Activated CD4-positive, CD25-positive, alpha-beta regulatory T cell treated with anti-CD3 and anti-CD28 coated beads, Interleukin-2, amount 50 U/mL, for 72 hours (primary cell): Measurements from ENCODE around the gene SLC39A13.
A peak's percentile ranks its signal among the peaks of the same experiment; 100 is the strongest.

Experiments used
- DNase-seq: peaks from one replicate; pipeline ENCODE4 v3.0.0; 2021

Gene SLC39A13

GRCh38 chr11:47406896-47407745 is 1.3 kb upstream of the SLC39A13 start:
- no peak for DNase-seq

GRCh38 chr11:47408598-47409439 is 429 bp downstream of the SLC39A13 start:
- DNase-seq = no peak

- DNase-seq = no peak
These were observed 1.3 kb downstream of the SLC39A13 start for GRCh38 chr11:47409440-47410369.

DNA sequence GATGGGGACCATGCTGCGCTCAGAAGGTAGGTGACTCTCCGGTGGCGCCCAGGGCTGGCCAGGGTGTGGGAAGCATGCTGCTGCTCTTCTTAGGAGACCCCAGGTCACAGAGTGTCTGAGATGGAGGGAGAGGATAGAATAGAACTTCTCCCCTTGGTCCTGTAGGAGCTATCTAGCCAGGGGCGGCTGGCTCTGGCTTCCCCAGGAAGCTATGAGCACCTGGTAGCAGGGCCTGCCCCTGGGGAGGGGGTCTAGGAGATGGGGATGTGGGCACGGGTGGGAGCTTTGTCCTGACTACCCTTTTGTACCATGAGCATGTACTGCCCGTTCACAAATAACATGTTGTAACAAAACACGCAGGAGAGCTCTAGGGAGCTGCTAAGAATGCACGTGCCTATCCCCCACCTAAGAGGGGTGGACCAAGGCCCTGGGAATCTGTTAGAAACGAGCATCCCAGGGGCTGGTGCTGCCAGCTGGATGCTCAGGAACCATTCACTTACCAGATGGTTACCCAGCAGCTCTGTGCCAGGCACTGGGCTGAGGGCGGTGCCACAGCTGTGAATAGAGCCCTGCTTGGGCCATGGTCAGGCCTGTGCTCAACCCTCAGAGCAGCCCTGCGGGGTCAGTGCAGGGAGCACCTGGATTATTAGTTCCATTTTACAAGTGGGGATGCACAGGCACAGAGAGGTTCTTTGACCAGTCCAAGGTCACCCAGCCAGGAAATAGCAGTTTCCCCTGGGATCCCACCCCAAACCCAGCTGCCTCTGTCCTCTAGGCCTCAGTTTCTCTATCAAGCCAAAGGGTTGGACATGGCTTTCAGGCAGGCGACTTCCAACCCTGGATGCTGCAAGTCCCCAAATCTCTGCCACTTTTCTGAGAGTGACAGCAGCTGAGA is 2.2 kb downstream of the SLC39A13 start:
- DNase-seq = no peak

DNA sequence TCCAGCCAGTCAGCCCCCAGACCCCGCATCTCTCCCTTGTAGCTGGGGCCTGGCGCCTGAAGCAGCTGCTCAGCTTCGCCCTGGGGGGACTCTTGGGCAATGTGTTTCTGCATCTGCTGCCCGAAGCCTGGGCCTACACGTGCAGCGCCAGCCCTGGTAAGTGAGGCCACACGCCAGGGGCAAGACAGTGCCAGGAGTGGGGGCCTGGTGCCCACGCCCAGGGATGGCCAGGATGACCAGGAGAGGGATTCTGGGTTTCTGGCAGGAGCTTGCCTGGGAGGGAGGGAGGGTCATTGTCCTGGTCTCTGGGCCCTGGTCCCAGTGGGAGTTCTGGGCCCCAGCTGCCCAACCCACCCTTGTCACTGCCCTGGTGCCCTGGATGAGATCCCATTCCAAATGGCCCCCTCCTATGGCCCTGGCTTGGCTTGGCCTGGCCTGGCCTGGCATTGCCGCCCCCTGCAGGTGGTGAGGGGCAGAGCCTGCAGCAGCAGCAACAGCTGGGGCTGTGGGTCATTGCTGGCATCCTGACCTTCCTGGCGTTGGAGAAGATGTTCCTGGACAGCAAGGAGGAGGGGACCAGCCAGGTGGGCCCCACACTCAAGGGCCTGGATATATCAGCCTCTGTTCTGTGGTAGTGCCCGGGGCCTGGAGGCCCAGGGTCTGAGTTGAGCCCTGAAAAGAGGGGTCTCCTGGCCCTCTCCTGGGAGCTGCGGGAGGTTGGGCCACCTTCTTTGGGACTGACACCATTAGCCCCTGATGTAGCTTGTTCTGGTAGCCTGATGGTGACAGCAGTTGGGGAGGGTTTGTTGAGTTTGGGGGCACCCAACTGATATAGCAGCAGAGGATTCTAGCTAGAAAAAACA is 3.7 kb downstream of the SLC39A13 start:
- peak; percentile 70 for DNase-seq

GRCh38 chr11:47413351-47413750 is 5.0 kb downstream of the SLC39A13 start:
- DNase-seq = no peak

- DNase-seq = no peak
These were observed 5.7 kb downstream of the SLC39A13 start for GRCh38 chr11:47413908-47414684.

DNA sequence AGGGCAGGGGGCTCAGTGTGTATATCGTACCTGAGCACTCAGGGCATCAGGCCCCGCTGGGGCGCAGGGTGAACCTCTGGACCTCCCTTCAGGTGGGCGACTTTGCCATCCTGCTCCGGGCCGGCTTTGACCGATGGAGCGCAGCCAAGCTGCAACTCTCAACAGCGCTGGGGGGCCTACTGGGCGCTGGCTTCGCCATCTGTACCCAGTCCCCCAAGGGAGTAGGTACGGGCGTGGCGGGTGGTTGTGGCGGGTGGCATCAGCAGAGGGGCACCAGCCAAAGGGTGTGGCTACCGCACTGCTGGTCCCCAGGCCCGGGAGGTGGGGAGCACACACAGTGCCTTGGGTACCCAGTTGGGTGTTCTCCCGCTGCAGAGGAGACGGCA is 6.3 kb downstream of the SLC39A13 start:
- DNase-seq = no peak

- DNase-seq = no peak
These were observed 6.9 kb downstream of the SLC39A13 start for GRCh38 chr11:47415091-47415854.

DNA sequence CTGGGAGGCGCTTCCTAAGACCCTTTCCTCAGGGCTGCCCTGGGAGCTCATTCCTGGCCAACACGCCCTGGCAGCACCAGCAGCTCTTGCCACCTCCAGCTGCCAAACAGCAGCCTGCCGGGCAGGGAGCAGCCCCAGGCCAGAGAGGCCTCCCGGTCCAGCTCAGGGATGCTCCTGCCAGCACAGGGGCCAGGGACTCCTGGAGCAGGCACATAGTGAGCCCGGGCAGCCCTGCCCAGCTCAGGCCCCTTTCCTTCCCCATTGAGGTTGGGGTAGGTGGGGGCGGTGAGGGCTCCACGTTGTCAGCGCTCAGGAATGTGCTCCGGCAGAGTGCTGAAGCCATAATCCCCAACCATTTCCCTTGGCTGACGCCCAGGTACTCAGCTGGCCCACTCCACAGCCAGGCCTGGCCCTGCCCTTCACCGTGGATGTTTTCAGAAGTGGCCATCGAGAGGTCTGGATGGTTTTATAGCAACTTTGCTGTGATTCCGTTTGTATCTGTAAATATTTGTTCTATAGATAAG is 7.6 kb downstream of the SLC39A13 start:
- no peak for DNase-seq

- DNase-seq = no peak
These were observed 9.3 kb downstream of the SLC39A13 start for GRCh38 chr11:47417712-47418111.

GRCh38 chr11:47418454-47419259 is 10.3 kb downstream of the SLC39A13 start:
- no peak for DNase-seq

DNA sequence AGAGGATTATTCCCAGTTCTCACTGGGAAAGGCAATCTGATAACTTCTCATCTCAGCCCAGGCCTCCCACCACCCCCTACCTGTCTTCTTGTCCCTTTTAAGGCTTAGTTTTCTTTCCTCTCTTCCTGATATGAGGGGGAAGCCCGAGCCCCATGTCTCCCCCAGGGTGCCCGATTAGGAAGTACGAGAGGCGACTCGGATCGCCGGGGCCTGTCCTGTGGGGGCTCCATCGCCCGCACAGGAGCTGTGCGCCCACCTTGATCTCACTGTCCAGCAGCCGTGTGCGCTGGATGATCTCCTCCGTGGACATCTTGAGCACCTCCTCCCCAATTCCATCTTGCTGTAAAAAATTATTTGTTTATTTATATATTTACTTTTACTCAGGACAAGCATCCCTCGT is 17.2 kb downstream of the SLC39A13 start:
- no peak for DNase-seq

- peak; percentile 99 for DNase-seq
These were observed 17.9 kb downstream of the SLC39A13 start, which contains the start of gene PSMC3 for GRCh38 chr11:47426062-47426956. TSS of gene PSMC3 (minus strand) at chr11:47426439. CDS start at chr11:47426279, 160 bp downstream.

GRCh38 chr11:47430524-47430923 is 22.1 kb downstream of the SLC39A13 start:
- DNase-seq = no peak

DNA sequence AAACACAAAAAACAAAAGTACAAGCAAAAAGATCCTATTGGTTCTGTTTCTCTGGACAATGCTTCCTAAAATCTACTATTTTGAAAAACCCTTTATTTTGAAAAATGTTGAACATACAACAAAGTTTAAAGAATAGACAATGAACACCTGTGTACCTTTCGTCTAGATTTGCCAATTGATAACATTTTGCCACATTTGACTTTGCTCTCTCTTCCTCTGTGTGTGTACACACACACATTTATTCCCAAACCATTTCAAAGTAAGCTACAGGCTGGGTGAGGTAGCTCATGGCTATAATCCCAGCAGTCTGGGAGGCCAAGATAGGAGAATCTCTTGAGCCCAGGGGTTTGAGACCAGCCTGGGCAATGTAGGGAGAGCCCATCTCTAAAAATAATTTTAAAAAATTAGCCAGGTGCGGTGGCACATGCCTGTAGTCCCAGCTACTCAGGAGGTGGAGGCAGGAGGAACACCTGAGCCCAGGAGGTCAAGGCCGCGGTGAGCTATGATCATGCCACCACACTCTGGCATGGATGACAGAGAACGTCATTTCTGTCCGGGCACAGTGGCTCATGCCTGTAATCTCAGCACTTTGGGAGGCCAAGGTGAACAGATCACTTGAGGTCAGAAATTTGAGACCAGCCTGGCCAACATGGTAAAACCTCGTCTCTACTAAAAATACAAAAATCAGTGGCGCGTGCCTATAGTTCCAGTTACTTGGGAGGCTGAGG is 23.1 kb downstream of the SLC39A13 start:
- DNase-seq = no peak
